HEK293 (cell line): ENCODE results near the gene NINL.

Source experiments
- CTCF ChIA-PET: fragments of 350-600 bp; formaldehyde crosslinking; extraction: SDS; loops from one replicate; lab custom pipeline; 2021; ENCODE audit warnings: antibody characterized with exemption; lab: Yijun Ruan, JAX
- POLR2A ChIA-PET: fragments of 300-600 bp; formaldehyde crosslinking; extraction: SDS; loops from one replicate; lab custom pipeline; 2020; ENCODE audit warnings: antibody characterized with exemption, inconsistent platforms; lab: Yijun Ruan, JAX
- H3K27ac ChIP-seq: fragments of 200-500 bp; sonication (Bioruptor generic); 2 replicates; pipeline ENCODE4 v1.5.1; 2014; ENCODE audit warnings: low read depth, low read length, control low read depth, inconsistent platforms; ENCODE audit errors: extremely low read depth
- H3K36me3 ChIP-seq, 2 experiments: fragments of 200-500 bp in 1 of 2; sonication (Bioruptor generic) in 1 of 2; 1 replicate in 1 of 2; 2 replicates in 1 of 2; pipeline ENCODE4 v1.5.1; 2014 to 2017; ENCODE audit warnings: inconsistent platforms in 2 of 2, low read length in 2 of 2; ENCODE audit not compliant: control insufficient read depth in 2 of 2, insufficient read depth in 1 of 2
- H3K4me1 ChIP-seq: fragments of 200-500 bp; sonication (Bioruptor generic); 2 replicates; pipeline ENCODE4 v1.5.1; 2014; ENCODE audit warnings: mild to moderate bottlenecking, low read length, inconsistent platforms; ENCODE audit not compliant: control insufficient read depth, insufficient read depth
- H3K4me3 ChIP-seq: 2 replicates; pipeline ENCODE4 v1.5.1; 2011; ENCODE audit warnings: low read depth, mild to moderate bottlenecking, control low read depth, low read length, moderate library complexity
- H3K9me3 ChIP-seq: fragments of 200-500 bp; sonication (Bioruptor generic); 2 replicates; pipeline ENCODE4 v1.5.1; 2014; ENCODE audit warnings: low read depth, low read length, inconsistent platforms; ENCODE audit not compliant: control insufficient read depth, insufficient read depth
- GFI1B ChIP-seq: fragments of 450-650 bp; formaldehyde crosslinking; IDR thresholded peaks from 2 replicates; pipeline ENCODE4 v1.5.1; 2016; ENCODE audit warnings: missing biosample characterization, missing genetic modification characterization
- KLF10 ChIP-seq: fragments of 450-650 bp; IDR thresholded peaks from 2 replicates; pipeline ENCODE4 v1.5.1; 2018; ENCODE audit warnings: missing biosample characterization, mild to moderate bottlenecking, missing genetic modification characterization
- PATZ1 ChIP-seq: fragments of 450-650 bp; formaldehyde crosslinking; IDR thresholded peaks from 2 replicates; pipeline ENCODE4 v1.5.1; 2016; ENCODE audit warnings: missing biosample characterization, missing genetic modification characterization
- PBX3 ChIP-seq: sonication (generic); formaldehyde crosslinking; IDR thresholded peaks from 2 replicates; pipeline ENCODE4 v1.8.1; 2022; ENCODE audit warnings: mild to moderate bottlenecking, moderate library complexity, missing genetic modification reagents
- PRDM4 ChIP-seq: fragments of 450-650 bp; formaldehyde crosslinking; IDR thresholded peaks from 2 replicates; pipeline ENCODE4 v1.5.1; 2017; ENCODE audit warnings: missing biosample characterization, missing genetic modification characterization
- ZBTB26 ChIP-seq: fragments of 450-650 bp; formaldehyde crosslinking; optimal IDR thresholded peaks from 2 replicates; pipeline ENCODE3; 2016; ENCODE audit warnings: missing biosample characterization, mild to moderate bottlenecking, missing genetic modification characterization
- ZBTB44 ChIP-seq: fragments of 450-650 bp; IDR thresholded peaks from 2 replicates; pipeline ENCODE4 v1.5.1; 2018; ENCODE audit warnings: missing biosample characterization, mild to moderate bottlenecking, missing genetic modification characterization
- ZFP41 ChIP-seq: fragments of 450-650 bp; formaldehyde crosslinking; IDR thresholded peaks from 2 replicates; pipeline ENCODE4 v1.5.1; 2016; ENCODE audit warnings: missing biosample characterization, missing genetic modification characterization, borderline replicate concordance
- ZFP69B ChIP-seq: fragments of 450-650 bp; formaldehyde crosslinking; IDR thresholded peaks from 2 replicates; pipeline ENCODE4 v1.5.1; 2016; ENCODE audit warnings: missing biosample characterization, missing genetic modification characterization
- ZNF148 ChIP-seq: fragments of 450-650 bp; formaldehyde crosslinking; IDR thresholded peaks from 2 replicates; pipeline ENCODE4 v1.5.0; 2017; ENCODE audit warnings: missing biosample characterization, missing genetic modification characterization, borderline replicate concordance
- ZNF214 ChIP-seq: fragments of 450-650 bp; formaldehyde crosslinking; IDR thresholded peaks from 2 replicates; pipeline ENCODE4 v1.5.1; 2017; ENCODE audit warnings: missing biosample characterization, mild to moderate bottlenecking, missing genetic modification characterization, borderline replicate concordance
- ZNF302 ChIP-seq: fragments of 450-650 bp; formaldehyde crosslinking; IDR thresholded peaks from 2 replicates; pipeline ENCODE4 v1.5.1; 2016; ENCODE audit warnings: missing biosample characterization, missing genetic modification characterization, low read depth
- ZNF585B ChIP-seq: fragments of 450-650 bp; formaldehyde crosslinking; IDR thresholded peaks from 2 replicates; pipeline ENCODE4 v1.5.1; 2016; ENCODE audit warnings: missing biosample characterization, missing genetic modification characterization
- ZNF610 ChIP-seq: fragments of 450-650 bp; formaldehyde crosslinking; IDR thresholded peaks from 2 replicates; pipeline ENCODE4 v1.5.1; 2016; ENCODE audit warnings: missing biosample characterization, missing genetic modification characterization, borderline replicate concordance
- ZNF645 ChIP-seq: fragments of 450-650 bp; formaldehyde crosslinking; IDR thresholded peaks from 2 replicates; pipeline ENCODE4; 2016; ENCODE audit warnings: missing biosample characterization, missing genetic modification characterization
- ZNF654 ChIP-seq: fragments of 450-650 bp; formaldehyde crosslinking; IDR thresholded peaks from 2 replicates; pipeline ENCODE4 v1.5.1; 2016; ENCODE audit warnings: low read depth, missing biosample characterization, missing genetic modification characterization
- ZSCAN5A ChIP-seq: fragments of 450-650 bp; formaldehyde crosslinking; IDR thresholded peaks from 2 replicates; pipeline ENCODE4 v1.5.1; 2016; ENCODE audit warnings: missing biosample characterization, missing genetic modification characterization

NINL gene

GRCh38 chr20:25471020-25471419 lies 114.3 kb downstream of the NINL start:
- H3K9me3 ChIP-seq = no peaks in the 10 kb centered on the region
- POLR2A ChIA-PET = no interaction called here
- H3K27ac ChIP-seq = no peak overlapping the region
- H3K36me3 ChIP-seq = peaks cover 3 to 61% of the 10 kb centered on the region in 2 experiments; a peak in 2 of 3 replicates
- no peaks in the 10 kb centered on the region for H3K4me1 ChIP-seq
- TF ChIP-seq ZFP69B (tag by site-specific recombination) = no peak
- no peak for TF ChIP-seq ZNF585B (tag by site-specific recombination)
- TF ChIP-seq ZSCAN5A (tag by site-specific recombination) = no peak
- no peak for TF ChIP-seq ZNF302
- no peak for TF ChIP-seq PBX3 (CRISPR knock-in tag)
- no peak for TF ChIP-seq ZNF645
- TF ChIP-seq ZNF610 = no peak
- TF ChIP-seq KLF10 (tag by site-specific recombination) = no peak
- TF ChIP-seq ZFP41 = no peak
- TF ChIP-seq ZNF148 (tag by site-specific recombination) = no peak
- no peak for TF ChIP-seq PATZ1 (tag by site-specific recombination)
- no peak for TF ChIP-seq PRDM4 (tag by site-specific recombination)
- H3K4me3 ChIP-seq = no peak overlapping the region
- CTCF ChIA-PET = interaction anchor here (0.7 to 1.1 kb wide), 2 partner anchors 16 to 65 kb away, joined by 3 to 4 read pairs; no protein-coding TSS in a partner anchor

GRCh38 chr20:25470045-25470444 lies 115.3 kb downstream of the NINL start:
- Histone ChIP-seq H3K9me3 (no peaks in the 10 kb centered on the region), H3K4me1 (no peaks in the 10 kb centered on the region)
- CTCF ChIA-PET = interaction anchor here (0.5 to 1.3 kb wide), 6 partner anchors 8 to 657 kb away, joined by 3 to 4 read pairs (median 3); no protein-coding TSS in a partner anchor
- no peak for TF ChIP-seq ZNF214 (tag by site-specific recombination)
- no peak for TF ChIP-seq GFI1B (tag by site-specific recombination)
- TF ChIP-seq ZBTB26 (tag by site-specific recombination) = no peak
- TF ChIP-seq ZBTB44 (tag by site-specific recombination) = no peak
- TF ChIP-seq ZNF654 (tag by site-specific recombination) = peak; percentile 56
- TF ChIP-seq, all 188 proteins: peak for 1
- Histone ChIP-seq H3K4me3 (no peak overlapping the region), H3K27ac (no peak overlapping the region), H3K36me3 (peaks cover 3 to 65% of the 10 kb centered on the region in 2 experiments; a peak in 2 of 3 replicates)
- POLR2A ChIA-PET = no interaction called here
